Activated T-helper 9 cell treated with anti-CD3 and anti-CD28 coated beads, Interleukin-2, amount 50 U/mL, for 16 hours (primary cell): ENCODE measurements around the gene GDPD5.

Experiments used
- DNase-seq: peaks from one replicate; pipeline ENCODE4 v3.0.0-alpha.2; 2020; ENCODE audit warnings: low read depth

GDPD5 gene

DNA sequence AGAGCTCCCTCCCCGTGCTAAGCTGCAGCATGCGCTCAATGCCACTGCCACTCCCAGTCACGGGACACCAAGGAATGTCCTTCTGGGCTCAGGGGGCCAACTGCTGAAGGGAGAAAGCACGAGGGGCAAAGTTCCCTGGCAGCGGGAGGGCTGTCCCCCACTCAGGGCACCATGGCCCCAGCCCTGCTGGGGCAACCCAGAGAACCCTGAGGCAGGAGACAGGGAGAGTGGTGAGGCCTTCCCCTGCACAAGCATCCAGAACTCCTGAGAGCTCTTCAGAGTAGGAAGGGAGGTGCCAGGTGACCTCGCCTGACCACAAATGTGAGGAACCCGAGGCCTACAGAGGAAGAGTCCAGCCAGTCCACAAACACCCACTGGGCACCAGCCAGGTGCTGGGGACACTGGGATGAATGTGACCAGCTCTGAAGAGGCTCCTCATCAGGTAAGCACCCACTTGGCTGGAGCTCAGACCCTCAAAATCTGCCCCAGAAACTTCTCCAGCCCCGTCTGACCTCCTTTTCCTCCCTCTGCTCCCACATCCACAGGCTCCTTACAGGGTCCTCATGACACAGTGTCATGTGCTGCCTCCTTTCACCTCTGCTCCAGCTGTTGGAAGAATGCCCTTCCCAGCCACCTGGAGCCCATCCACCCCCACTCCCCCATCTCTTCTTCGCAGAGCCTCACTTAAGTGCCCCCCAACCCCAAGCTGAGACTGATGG lies 15.6 kb downstream of the GDPD5 start:
- DNase-seq: no peak

DNA sequence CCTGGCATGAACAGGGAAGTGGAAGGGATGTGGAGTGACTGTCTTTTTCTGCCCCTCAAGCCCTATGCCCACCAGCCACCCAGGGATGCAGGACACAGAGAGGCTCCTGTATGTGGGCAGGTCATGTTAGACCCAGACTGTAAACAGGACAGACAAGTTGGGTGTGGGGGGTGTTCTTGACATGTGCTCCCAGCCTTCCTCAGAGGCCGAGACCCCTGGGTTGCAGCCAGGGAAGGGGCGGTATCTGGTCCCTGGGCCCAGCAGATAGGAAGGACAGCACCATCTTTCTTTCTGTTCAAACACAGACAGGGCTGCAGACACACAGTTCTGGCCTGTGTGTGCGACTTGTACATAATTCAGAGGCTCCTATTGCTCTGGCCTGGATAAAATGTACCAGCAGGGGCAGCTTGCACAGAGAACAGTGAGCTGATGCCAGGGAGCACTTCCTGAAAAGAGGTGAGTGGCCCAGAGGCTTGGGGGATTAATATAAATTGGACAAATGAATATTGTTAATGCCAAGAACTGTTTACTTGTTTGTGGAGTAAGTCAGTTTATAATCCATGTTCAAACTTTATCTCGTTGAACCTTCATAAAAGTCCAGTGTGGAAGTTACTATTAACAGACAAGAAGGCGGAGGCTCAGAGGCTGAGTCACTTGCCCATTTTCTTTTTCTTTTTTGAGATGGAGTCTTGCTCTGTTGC lies 16.6 kb downstream of the GDPD5 start:
- DNase-seq: no peak

DNA sequence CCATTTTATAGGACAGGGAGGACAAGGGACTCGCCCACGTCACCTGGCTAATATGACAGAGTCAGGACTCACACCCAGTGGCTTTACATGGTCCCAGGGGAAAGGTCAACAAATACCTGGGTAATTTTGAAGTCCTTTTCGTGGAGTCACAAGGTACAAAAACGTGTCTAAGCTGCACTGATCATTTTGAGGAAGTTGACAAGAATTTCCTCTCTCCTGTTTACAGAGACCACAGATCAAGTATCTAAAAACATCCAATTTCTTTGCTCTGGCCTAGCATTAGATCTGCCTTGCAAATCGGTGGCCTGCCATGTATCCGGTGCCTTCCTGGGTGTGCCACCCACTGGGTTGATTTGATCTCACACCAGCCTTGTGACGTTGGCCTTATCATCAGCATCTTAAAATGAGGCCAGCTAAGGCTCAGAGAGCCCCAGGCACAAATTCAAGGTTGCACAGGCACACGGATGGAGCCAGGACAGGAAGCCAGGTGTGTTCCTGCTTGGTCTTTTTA lies 17.6 kb downstream of the GDPD5 start:
- peak; percentile 33 for DNase-seq

DNA sequence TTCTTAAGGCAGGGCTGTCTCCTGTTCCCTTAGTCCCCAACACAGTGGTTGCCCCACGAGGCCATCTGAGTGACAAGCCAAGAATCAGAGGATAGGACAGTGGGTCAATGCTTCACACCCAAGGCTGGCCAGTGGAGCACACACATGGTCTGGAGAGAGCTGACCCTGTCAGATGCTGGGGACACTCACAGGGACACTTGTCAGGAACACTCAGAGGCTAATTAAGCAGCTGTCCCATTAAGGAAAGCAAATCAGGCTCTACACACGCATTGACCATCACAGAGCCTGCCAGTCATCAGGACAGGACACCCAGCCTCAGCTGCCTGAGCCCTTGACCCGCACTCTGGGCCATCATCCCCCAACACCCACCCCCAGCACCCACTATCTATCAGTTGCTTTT lies 18.2 kb downstream of the GDPD5 start:
- no peak for DNase-seq

DNA sequence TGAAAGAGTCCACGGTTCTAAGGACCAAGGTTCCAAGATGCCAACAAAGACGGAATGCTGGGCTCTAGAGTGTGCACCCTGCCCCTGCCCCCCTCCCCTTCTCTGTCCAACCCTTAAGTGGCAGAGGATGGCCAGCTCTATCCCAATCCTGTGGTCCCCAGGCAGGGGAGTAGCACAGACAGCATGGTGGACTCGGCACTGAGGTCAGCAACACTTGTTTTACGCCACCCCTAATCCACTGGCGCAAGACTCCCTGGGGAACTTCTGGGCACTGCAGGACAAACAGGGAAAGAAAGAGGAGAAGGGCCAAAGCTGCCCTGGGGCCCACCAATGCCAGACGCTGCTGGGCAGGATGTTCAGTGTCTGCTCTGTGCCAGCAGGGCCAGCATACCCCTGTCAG lies 18.9 kb downstream of the GDPD5 start:
- DNase-seq: no peak

DNA sequence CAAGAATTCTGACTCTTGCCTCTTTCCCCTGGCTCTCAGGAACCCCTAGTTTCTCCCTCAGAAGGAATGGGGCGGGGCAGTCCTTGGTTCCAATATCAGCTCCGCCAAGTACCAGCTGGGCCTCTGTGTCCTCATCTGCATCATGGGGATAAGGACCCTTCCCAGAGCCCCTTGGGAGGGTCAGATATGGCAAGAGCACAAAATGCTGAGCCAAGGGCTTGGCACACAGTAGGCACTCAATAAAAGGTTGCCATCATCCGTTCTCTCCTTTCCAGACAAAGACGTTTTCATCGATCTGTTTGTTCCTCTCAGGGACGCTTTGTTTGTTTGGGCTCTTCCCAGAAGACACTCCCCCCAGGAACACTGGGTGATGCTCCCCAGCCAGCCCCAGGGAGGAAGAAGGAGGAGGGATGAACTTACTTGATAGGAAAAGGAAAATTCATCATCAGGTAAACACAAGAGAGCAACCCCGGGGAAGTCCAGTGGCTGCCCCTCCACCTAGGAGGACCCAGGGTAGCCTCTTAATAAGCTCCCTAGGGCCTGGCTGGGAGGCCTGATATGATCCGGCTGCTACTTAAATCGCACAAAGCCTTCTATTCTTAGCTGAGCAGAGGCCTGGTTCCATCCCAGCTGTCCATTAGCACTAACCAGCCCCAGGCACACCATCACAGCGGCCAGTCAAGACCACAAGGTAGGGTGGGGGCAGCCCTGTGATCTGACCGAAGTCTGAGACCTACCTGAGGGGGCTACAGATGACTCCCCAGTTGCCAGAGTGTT lies 19.6 kb downstream of the GDPD5 start:
- DNase-seq: no peak

DNA sequence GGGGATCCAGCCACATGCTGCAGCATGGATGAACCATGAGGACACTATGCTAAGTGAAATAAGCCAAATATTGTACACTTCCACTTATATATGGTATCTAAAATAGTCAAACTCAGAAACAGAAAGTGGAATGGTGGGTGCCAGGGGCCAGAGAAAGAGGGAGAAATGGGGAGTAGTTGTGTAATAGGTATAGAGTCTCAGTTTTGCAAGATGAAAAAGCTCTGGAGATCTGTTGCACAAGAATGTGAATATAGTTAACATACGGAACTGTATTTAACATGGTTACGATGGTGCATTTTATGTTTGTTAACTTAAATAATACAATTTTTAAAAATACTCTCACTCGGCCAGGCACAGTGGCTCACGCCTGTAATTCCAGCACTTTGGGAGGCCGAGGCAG lies 21.2 kb downstream of the GDPD5 start:
- no peak for DNase-seq

DNA sequence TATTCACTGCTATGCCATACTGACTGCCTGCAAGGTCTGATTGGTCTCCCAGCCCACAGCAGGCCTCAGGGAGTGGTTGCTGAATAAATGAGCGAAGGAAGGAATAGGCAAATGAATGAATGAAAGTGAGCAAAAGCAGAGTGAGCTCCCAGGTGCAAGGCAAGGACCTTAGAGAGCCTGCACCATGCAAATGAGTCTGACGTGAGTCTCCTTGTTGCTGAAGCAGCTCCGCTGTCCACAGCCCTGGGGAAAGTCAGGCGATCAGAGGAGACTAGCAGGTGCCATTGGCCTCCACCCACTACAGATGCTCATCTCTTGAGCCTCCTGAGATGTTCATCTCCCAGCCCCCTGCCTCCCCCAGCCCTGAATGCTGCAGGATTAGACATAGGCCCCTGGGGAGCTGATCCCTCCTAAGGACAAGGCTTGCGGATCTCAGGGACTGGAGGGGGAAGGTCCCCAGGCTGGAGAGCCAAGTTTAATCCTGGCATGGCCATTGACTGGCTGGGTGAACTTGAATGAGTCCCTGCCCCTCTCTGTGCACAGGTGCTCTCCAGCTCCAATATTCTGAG lies 22.1 kb downstream of the GDPD5 start:
- no peak for DNase-seq

DNA sequence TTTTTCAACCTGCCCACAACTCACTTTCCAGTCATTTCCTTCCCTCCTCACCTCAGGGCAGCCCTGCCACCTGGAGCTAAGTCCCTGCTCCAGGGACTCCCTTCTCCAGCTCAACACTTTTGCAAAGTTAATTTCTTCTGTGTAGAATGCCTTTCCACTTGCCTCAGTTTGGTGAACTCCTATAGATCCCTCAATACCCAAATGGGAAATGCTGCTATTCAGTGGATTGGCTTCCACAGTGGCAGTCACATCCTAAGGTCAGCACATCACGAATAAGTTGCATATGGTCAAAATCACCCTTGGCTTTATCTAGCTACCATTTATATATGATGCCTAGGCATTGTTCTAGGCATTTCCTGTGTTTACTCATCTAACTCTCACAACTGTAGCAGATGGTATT lies 23.6 kb downstream of the GDPD5 start:
- no peak for DNase-seq

DNA sequence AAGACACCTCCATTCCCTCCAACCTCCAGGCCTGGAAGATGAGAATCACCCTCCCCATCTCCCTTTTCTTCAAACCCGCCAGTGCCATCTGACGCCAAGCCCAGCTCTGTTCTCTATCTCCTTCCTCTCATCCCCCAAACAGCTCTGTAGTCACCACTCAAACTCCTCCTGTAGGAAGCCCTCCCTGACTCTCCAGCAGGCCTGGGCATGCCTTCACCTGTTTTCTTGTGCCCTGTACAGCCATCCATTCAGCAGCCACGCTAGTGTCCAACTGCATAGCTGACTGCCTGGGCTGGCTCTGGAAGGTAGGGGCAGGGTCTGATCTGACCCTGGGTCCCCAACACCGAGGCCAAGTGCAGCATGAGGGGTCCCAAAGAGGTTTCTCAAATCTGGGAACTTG lies 25.0 kb downstream of the GDPD5 start:
- DNase-seq: no peak

DNA sequence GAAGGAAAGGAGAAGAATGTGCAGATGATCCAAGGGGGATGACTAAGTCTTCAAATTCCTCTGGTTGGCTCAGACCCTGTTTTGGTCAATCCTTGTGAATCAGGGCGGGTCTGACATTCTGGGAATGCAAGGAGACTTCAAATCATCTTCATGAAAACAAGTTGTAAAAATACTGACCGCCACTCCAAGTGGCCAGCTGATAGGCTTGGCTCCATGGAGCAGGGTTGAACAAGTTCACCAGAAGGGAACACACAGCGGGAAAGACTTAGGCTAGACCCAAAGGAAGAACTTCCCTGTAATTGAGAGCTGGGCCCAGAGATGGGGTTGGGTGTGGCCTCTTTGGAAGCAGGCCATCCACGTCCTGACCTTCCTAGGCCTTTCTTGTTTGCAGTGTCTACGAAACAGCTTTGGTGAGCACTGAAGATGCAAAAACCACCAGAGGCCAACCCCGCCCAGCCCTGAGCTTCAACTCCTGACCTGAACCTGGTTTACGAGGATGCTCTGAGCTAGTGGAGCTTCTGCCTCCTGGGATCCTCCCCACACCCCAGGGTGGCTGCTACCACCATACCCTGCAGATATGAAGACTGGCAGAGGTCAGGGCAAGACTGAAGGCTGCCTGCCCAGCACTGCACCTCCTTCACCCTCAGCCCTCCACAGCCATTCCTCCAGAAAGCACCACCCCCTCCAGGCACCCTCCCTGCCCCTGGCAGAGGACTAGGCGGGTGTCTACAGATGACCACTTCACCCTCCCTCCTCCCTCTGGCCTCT lies 26.1 kb downstream of the GDPD5 start:
- no peak for DNase-seq

DNA sequence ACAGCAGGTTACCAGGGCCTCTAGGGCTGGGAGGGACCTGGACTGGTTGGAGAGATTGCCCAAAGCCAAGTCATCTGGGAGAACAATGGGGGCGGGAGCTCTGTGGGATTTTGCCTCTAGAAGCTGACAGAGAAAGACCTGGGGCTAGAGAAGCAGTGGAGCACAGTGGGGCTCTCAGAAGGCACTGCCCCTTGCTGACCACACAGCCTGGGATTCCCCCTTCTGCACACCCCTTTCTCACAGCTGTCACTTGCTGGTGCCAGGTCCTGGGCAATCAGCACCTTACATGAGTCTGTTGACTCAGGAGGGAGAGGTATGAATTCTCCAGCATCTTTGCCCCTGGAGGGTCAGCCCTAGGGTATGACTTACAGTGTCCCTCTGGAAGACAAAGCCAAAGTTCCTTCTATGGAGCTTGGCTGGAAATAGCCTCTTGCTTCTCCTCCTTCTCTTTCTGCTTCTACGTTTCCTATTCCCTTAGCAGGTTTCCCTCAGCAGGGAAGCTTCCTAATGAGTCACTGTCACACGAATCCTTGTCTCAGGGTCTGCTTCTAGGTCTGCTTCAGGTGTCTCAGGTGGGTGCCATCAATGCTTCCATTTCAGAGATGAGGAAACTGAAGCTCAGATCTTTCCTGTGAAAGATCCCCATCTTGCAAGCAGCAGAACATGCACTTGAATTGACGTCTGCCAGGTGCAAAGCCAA lies 27.0 kb downstream of the GDPD5 start:
- DNase-seq: no peak

DNA sequence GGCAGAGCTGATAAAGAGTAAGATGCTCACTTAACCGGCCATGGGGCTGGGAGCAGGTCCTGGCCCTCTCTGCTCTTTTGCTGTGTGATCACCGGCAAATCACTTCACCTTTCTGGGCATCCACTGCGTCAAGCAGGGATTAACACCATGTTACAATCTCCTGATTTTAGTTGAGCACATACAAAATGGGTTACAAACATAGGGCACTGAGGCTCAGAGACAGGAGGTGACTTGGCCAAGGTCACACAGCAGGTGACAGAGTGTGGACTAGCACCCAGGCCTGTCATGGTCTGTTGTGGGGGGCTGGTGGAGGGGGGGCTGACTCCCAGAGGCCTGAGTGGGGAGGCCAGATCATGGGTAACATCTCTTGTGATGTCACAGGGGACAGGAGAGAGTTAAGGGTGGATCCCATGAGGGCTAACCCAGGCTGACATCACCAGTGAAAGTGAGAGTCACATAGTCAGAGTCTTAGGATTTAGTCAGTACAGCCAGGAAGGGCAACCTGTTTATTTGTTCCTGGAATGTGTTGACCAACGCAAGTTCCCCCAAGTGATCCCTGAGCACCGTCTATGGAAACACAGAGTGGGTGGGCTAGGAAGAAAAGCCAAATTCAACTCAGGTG lies 27.8 kb downstream of the GDPD5 start:
- DNase-seq: no peak

DNA sequence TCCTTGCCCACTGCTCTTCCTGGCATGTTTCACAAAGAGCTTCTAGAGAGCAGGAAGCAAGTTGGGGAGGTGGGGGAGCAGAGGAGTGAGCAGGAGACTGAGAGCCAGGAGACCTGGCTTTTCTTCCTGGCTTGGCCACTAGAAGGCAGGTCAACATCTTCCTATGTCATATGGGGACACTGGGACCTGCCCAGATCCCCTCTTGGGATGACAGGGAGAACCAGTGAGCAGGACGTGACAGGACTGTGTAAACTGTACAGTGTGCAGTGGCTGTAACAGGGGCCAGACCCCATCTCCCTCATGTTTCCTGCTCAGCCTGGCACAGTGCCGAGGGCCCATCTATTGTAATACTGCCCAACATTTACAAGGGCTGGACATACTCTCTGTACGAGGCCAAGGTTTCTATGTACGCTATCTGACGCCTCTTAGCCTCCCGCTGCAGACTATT lies 29.4 kb downstream of the GDPD5 start:
- no peak for DNase-seq

DNA sequence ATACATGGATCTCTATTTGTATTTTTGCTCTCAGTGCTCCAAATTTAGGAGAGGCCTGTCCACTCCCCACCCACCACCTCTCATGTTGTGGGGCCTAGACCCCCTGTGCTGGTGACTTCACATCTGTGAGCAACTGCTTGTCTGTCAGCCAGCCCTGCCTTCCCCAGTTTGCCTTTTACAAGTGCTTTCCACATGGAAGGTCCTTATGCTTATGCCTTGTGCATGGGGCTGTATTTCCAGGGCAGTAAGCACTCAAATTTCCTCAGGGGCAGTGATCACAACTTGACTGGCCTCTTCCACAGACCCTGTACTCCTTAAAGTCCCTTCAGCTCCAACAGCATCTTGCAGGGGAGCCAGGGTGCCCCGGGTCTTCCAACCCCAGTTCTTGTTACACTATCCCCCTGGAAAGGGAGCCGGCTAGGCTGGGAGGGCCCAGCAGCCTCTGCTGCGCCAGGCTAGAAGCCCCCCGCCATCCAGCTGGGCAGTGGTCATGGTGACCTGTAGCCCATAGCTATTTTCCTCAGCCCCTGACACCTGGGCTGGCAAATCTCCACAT lies 29.9 kb downstream of the GDPD5 start:
- DNase-seq: no peak

DNA sequence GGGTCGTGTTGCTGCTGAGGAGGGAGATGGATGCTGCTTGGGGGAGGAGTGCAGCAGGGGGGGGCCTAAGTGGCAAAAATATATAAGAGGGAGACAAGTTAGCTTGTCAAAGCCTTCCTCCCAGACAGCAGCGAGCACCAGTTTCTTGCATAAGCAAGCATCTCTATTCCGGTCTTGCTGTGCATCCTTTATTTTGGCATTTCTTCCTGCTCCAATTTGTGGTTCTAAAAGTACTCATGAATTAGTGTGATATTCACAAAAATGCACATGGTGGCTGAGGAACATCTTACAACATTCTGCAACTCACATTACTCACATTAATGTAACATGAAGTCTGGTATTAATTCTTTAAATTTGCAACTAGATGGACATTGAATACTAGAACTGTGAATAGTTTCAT lies 32.1 kb downstream of the GDPD5 start:
- no peak for DNase-seq

DNA sequence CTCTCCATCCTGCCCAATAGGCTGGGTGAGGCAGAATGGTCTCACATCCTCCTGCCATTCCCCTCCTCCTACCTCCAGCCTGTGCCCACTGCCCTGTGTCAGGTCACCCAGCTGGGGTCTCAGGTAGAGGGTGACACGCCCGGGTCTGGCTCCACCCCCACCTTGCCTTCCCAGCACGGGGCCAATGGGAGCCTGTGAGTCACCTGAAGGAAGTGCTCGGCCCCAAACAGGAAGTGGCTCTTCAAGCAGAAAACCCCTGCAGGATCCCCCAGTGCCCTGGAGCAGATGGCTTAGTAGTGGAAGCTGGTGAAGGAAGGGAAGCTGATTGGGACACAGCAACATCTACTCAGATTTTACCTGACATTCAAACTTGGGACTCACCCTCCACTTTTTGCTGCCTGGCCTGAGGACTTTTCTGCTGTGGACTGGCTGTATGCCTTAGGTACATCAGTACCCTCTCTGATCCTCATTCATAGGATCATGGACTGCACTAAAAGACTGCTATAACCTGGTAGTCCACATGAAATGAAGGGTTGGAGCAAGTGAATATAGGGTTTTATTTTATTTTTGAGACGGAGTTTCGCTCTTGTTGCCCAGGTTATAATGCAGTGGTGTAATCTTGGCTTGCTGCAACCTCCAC lies 33.4 kb downstream of the GDPD5 start:
- peak; percentile 55 for DNase-seq

DNA sequence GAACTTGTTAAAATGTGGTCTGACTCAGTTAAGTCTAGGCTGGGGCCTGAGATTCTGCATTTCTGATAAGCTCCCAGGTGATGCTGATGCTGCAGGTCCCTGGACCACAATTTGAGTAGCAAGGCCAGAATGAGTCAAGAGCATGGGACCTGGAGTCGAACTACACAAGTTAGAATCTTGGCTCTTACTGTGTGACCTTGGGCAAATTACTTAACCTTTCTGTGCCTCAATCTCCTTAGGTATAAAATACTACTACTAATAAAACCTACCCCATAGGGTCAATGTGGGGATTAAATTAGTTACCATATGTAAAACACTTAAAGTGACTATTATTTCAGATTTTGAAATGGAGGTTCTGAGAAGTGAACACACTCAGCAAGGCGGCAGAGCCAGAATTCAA lies 34.3 kb downstream of the GDPD5 start:
- no peak for DNase-seq

DNA sequence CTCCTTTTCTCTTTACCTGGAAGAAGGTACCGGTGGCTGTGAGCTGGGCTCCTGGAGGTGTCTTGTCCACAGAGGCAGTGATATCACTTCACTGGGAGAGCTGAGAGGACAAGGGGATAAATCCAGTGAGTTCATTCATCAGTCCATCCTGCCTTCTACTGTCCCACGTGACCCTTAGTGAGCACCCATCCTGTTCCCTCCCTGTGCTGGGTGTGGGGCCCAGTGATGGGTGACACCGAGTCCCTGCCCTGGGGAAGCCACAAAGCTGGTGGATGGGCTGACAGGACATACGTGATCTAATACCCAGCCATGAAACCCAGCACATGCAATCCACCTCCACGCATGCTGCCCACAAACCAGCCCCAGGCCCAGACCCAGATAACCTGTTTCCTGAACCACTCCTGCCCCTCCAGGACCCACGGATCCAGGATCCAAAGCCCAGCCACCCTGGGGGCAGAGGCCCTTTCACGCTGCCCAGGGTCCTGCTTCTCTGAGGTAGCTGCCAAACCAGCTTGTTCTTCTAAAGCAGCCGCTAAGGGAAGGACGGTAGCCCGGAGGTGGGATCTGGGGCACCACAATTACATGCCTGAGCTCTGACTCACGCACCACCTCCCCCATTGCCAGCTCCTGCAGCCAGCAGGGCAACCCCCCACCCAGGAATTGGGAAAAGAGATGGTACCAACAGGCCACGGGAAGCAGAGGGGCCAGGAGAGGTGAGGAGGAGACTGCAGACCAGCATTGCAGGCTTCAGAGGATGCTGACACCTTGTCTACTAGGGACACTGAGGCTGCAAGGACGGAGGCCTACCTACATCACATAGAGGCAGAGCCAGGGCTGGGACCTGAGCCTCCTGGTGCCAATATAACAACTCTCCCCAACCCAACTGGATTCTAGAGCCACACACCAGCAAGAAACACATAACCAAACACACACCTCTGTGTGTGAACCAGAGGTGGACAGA lies 35.2 kb downstream of the GDPD5 start:
- no peak for DNase-seq
